Bronchial epithelial cell (primary cell): Measurements from ENCODE around the gene GLE1. TPM values are rescaled to one million over a fixed set of nuclear protein-coding genes. Genes with fewer than 3 reads are reported as not detected.
A peak's percentile ranks its signal among the peaks of the same experiment; 100 is the strongest.

ENCODE experiments used
- DNase-seq: peaks from one replicate; pipeline ENCODE4 v3.0.0-alpha.2; 2010; ENCODE audit warnings: low read depth
- FAIRE-seq: peaks from 2 replicates; lab custom pipeline; 2011; peaks lifted over from hg19 to GRCh38; lab: Jason Lieb, UNC
- H3K27me3 ChIP-seq: 2 replicates; pipeline ENCODE4 v1.5.1; 2011; ENCODE audit warnings: low read length; ENCODE audit not compliant: control insufficient read depth, insufficient read depth
- H3K36me3 ChIP-seq: 2 replicates; pipeline ENCODE4 v1.5.1; 2011; ENCODE audit warnings: low read length; ENCODE audit not compliant: control insufficient read depth, insufficient read depth
- H3K4me3 ChIP-seq: 2 replicates; pipeline ENCODE4 v1.5.1; 2011; ENCODE audit warnings: mild to moderate bottlenecking, low read depth, low read length, control low read depth
- total RNA-seq: library from RNA; depleted of rRNA; stranded (reverse); fragments of >200 nt; gene quantifications from 2 replicates; pipeline ENCODE4 v1.2.1, GENCODE V29; 2014
- TF ChIP-seq, protein P1 (sequence below): IDR thresholded peaks from 2 replicates; pipeline ENCODE4 v1.5.1; 2011; ENCODE audit warnings: mild to moderate bottlenecking, moderate library complexity, low read length, control low read depth, inconsistent platforms; ENCODE audit not compliant: insufficient read depth, severe bottlenecking

The GLE1 gene
- total RNA-seq, 1 donor from 2014 or later: 27.1 TPM

DNA sequence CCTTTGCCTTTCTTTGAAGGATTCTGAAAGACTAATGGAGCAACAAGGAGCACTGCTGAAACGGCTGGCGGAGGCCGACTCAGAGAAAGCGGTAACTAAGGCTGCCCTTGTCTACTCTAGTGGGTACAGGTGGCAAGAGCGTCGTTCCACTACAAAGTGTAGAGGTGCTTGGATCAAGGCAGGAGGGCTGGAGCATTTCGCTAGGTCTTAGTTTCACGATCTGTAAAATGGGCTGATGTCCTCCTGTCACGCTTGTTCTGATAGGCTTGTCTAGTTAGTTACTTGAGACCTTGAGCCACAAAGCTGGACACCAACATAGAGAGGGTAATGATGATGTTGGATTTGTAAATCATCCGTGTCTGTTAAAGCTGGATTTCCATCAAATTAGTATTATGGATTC lies 23.0 kb upstream of the GLE1 start:
- DNase-seq (no peak), FAIRE-seq (peak; percentile 13)
- H3K4me3 ChIP-seq: no peak overlapping the region
- peaks cover 22% of the 10 kb centered on the region for H3K36me3 ChIP-seq
- TF ChIP-seq, protein P1, sequence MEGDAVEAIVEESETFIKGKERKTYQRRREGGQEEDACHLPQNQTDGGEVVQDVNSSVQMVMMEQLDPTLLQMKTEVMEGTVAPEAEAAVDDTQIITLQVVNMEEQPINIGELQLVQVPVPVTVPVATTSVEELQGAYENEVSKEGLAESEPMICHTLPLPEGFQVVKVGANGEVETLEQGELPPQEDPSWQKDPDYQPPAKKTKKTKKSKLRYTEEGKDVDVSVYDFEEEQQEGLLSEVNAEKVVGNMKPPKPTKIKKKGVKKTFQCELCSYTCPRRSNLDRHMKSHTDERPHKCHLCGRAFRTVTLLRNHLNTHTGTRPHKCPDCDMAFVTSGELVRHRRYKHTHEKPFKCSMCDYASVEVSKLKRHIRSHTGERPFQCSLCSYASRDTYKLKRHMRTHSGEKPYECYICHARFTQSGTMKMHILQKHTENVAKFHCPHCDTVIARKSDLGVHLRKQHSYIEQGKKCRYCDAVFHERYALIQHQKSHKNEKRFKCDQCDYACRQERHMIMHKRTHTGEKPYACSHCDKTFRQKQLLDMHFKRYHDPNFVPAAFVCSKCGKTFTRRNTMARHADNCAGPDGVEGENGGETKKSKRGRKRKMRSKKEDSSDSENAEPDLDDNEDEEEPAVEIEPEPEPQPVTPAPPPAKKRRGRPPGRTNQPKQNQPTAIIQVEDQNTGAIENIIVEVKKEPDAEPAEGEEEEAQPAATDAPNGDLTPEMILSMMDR: no peak
- H3K27me3 ChIP-seq: no peaks in the 10 kb centered on the region

DNA sequence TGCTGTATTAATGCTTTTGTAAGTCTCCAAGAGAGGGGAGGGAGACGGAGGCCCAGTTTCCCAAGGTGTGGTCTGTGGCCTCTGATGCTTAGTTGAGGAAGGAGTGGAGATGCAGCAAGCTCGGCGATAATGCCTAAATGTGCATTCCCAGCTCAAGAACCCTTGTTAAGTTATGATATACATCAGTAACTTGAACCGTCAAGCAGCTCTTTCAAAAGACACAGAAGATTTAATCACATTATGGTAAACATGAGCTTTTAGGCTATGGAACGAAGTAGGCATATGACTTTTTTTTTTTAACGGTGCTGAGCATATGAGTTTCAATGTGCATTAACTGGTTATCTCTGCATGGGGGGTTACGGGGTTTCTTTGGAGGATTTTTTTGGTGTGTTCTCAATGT lies 22.3 kb upstream of the GLE1 start:
- Histone ChIP-seq H3K36me3 (peaks cover 25% of the 10 kb centered on the region), H3K27me3 (no peaks in the 10 kb centered on the region), H3K4me3 (no peak overlapping the region)
- TF ChIP-seq, protein P1: no peak
- FAIRE-seq: no peak
- no peak for DNase-seq

DNA sequence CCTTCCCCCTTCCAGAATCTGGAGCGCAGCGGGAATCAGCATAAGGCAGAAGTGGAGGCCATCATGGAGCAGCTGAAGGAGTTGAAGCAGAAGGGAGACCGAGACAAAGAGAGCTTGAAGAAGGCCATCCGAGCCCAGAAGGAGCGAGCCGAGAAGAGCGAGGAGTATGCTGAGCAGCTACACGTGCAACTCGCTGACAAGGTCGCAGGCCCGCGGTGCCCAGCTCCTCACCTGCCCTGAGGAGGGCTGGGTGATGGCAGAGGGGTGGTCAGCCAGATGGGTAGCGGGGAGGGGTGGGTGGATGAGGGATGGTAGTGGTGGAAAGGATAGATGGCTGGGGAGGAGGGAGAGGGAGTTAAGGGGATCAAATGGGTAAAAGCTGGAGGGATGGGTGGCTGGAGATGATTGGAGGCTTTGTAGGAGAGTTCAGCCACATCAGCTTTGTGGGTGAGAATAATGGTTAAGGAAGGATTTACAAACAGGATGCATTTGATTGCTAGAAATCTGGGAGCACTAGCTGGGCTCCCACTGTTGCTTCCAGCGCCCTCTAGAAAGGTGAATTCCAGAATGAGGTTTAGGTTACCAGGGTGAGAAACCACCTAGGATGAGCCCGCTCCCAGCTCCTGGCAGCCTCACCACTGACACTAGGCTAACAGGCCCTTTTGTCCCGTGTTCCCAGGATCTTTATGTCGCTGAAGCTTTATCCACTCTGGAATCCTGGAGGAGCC lies 19.7 kb upstream of the GLE1 start:
- no peak for FAIRE-seq
- no peaks in the 10 kb centered on the region for H3K27me3 ChIP-seq
- TF ChIP-seq, protein P1: no peak

DNA sequence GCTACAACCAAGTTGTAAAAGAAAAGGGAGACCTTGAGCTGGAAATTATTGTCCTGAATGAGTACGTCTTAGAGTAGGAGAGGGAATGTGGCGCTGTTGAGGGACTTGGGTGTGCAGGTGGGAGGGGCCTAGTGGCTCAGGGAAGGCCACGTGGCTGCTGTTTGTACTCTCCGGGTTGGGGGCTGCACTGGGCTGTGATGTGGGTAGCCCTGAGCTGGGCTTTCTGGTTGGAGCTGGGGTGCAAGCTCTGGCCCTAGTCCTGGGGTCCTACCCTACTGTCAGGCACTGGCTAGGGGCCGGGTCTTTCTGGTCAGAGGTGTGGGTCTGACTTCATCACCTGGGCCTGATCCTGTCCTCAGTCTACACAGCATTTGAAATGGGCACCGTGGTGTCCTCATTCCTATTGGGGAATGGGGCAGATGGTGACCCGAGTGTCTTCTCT lies 19.1 kb upstream of the GLE1 start:
- Histone ChIP-seq H3K4me3 (no peak overlapping the region), H3K36me3 (peaks cover 27% of the 10 kb centered on the region), H3K27me3 (no peaks in the 10 kb centered on the region)
- DNase-seq (no peak), FAIRE-seq (no peak)
- TF ChIP-seq, protein P1: no peak

More for the DNA sequence above, 19.7 kb upstream of the GLE1 start:
- Histone ChIP-seq H3K36me3 (peaks cover 27% of the 10 kb centered on the region), H3K4me3 (no peak overlapping the region)
- DNase-seq: no peak

DNA sequence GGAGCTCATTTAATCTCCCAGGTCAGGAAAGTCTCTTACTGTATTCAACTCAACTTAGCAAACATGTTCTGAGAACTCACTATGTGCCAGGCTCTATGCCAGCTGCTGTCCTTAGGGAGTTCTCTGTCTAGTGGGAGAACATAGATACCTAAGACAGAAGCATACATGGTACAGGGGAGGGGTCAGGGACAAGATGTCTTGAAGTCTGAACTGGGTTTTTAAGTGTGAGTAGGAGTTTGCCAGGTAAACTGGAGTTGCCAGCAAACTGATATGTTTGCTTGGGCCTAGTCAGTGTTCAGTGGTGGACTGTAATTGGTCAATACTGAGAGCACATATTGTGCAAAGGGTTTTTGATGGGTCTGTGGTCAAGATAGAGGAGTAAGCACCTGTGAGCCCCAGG lies 18.3 kb upstream of the GLE1 start:
- no peak for FAIRE-seq
- Histone ChIP-seq H3K36me3 (peaks cover 27% of the 10 kb centered on the region), H3K27me3 (no peaks in the 10 kb centered on the region), H3K4me3 (no peak overlapping the region)
- no peak for DNase-seq
- TF ChIP-seq, protein P1: no peak
